Neutrophil (primary cell): ENCODE measurements around the gene BET1.

Experiments
- H3K27ac ChIP-seq: fragments of 200-600 bp; sonication (generic); 2 replicates; pipeline ENCODE4 v1.5.1; 2016; ENCODE audit warnings: mild to moderate bottlenecking, moderate library complexity
- H3K27me3 ChIP-seq: fragments of 200-600 bp; sonication (generic); 2 replicates; pipeline ENCODE4 v1.6.0; 2016; ENCODE audit warnings: mild to moderate bottlenecking
- H3K36me3 ChIP-seq: fragments of 200-600 bp; sonication (generic); 2 replicates; pipeline ENCODE4 v1.5.1; 2017
- H3K4me1 ChIP-seq, 2 experiments: fragments of 200-600 bp in 1 of 2; sonication (generic) in 1 of 2; 1 replicate in 1 of 2; 2 replicates in 1 of 2; pipeline versions ENCODE4 v1.5.1 to v1.6.1; 2013 to 2016; ENCODE audit warnings: low read depth in 1 of 2, low read length in 1 of 2, mild to moderate bottlenecking in 1 of 2, moderate library complexity in 1 of 2; ENCODE audit not compliant: control insufficient read depth in 1 of 2, insufficient read depth in 1 of 2
- H3K4me3 ChIP-seq, 2 experiments: fragments of 200-600 bp in 1 of 2; sonication (generic) in 1 of 2; 1 replicate in 1 of 2; 2 replicates in 1 of 2; pipeline ENCODE4 v1.5.1; 2013 to 2016; ENCODE audit warnings: low read depth in 1 of 2, low read length in 1 of 2, mild to moderate bottlenecking in 1 of 2, moderate library complexity in 1 of 2
- H3K9me3 ChIP-seq: fragments of 200-600 bp; sonication (generic); 2 replicates; pipeline ENCODE4 v1.5.1; 2016
- TF ChIP-seq, protein P1 (sequence below): fragments of 200-600 bp; sonication (generic); IDR thresholded peaks from 2 replicates; pipeline ENCODE4 v1.5.1; 2016; ENCODE audit warnings: antibody characterized with exemption

The BET1 gene

DNA sequence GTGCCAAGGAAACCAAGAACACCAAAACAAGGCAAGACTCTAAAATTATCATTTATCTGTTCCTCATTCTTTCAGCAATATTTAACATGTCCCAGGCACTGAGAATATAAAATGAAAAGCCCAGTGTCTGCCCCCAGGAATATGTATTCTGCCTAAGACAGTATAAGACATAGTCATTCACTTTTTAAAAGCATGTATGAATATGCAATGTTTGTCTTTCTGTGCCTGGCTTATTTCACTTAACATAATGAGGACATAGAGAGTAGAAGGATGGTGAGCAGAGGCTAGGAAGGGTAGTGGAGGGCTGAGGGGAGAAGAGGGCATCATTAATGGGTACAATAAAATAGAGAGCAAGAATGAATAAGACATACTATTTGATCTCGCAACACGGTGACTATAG, 44.6 kb upstream of the BET1 start:
- peaks cover 0 to 4% of the 10 kb centered on the region in 2 experiments for H3K4me1 ChIP-seq
- TF ChIP-seq, protein P1, sequence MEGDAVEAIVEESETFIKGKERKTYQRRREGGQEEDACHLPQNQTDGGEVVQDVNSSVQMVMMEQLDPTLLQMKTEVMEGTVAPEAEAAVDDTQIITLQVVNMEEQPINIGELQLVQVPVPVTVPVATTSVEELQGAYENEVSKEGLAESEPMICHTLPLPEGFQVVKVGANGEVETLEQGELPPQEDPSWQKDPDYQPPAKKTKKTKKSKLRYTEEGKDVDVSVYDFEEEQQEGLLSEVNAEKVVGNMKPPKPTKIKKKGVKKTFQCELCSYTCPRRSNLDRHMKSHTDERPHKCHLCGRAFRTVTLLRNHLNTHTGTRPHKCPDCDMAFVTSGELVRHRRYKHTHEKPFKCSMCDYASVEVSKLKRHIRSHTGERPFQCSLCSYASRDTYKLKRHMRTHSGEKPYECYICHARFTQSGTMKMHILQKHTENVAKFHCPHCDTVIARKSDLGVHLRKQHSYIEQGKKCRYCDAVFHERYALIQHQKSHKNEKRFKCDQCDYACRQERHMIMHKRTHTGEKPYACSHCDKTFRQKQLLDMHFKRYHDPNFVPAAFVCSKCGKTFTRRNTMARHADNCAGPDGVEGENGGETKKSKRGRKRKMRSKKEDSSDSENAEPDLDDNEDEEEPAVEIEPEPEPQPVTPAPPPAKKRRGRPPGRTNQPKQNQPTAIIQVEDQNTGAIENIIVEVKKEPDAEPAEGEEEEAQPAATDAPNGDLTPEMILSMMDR = no peak
- peaks cover 6% of the 10 kb centered on the region for H3K27me3 ChIP-seq
- H3K27ac ChIP-seq = no peak overlapping the region
- H3K9me3 ChIP-seq = no peaks in the 10 kb centered on the region
- H3K4me3 ChIP-seq = no peak overlapping the region
- no peaks in the 10 kb centered on the region for H3K36me3 ChIP-seq

DNA sequence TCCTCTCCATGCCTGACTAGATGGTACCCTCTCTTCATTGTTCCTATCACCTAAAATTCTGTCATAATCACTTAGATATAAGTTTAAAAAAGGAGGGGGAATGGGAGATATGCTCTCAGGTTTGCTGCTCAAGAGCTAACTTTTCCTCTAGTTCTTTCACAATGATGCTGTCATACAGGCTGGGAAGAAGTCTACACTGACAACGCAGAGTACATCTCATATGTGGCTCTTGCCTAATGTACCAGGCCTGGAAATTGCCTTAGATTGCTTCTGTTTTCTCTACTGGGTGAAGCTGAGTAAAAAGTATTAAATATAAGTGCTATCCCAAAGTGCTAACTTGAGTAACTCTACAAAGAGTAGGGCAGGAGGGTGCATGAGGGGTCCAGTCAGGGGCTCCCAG, 43.8 kb upstream of the BET1 start:
- H3K9me3 ChIP-seq = no peaks in the 10 kb centered on the region
- H3K4me1 ChIP-seq = peaks cover 0 to 4% of the 10 kb centered on the region in 2 experiments
- no peaks in the 10 kb centered on the region for H3K36me3 ChIP-seq
- no peak overlapping the region for H3K4me3 ChIP-seq
- H3K27ac ChIP-seq = no peak overlapping the region
- TF ChIP-seq, protein P1 = no peak
- H3K27me3 ChIP-seq = peaks cover 6% of the 10 kb centered on the region

DNA sequence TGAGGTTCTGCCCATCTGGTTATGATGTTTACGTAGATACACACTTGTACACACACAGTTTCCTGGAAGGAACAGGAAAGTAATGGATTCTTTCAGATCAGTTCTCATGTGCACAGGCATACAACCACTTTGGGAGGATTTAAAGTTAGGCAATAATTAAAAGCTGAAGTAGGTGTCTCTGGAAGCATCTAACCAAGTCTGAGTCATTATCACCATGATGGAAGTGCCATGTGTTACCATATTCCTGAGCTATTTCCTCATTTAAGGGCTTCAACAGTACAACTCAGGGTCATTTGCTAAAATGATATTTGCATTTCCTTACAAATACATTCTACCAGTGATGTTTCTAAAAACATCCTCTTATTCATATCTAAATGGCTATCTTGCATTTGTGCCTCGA, 41.4 kb upstream of the BET1 start:
- peaks cover 0 to 4% of the 10 kb centered on the region in 2 experiments for H3K4me1 ChIP-seq
- no peaks in the 10 kb centered on the region for H3K36me3 ChIP-seq
- H3K27me3 ChIP-seq = peaks cover 17% of the 10 kb centered on the region
- H3K9me3 ChIP-seq = no peaks in the 10 kb centered on the region
- TF ChIP-seq, protein P1 = no peak
- H3K4me3 ChIP-seq = no peak overlapping the region
- no peak overlapping the region for H3K27ac ChIP-seq

DNA sequence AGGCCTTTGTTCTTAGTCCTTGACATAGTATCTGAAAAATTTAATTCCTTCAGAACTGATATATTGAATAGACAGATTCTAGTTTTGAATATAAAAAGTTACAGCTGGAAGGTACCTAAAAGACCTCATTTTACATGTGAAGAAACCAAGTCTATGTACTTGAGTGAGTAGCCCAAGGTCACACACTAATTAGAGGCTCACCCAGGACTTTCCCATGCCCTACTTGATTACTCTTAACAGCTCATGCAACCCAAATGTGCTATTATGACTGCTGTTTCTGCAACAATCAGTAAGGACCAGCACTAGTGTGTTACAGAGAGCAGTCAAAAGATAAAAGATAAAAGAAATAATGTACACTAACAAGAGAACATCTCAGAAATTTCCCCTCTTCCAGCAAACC, 40.7 kb upstream of the BET1 start:
- TF ChIP-seq, protein P1 = no peak
- Histone ChIP-seq H3K27me3 (peaks cover 25% of the 10 kb centered on the region), H3K9me3 (no peaks in the 10 kb centered on the region), H3K36me3 (no peaks in the 10 kb centered on the region), H3K27ac (no peak overlapping the region), H3K4me3 (no peak overlapping the region), H3K4me1 (no peaks in the 10 kb centered on the region)

DNA sequence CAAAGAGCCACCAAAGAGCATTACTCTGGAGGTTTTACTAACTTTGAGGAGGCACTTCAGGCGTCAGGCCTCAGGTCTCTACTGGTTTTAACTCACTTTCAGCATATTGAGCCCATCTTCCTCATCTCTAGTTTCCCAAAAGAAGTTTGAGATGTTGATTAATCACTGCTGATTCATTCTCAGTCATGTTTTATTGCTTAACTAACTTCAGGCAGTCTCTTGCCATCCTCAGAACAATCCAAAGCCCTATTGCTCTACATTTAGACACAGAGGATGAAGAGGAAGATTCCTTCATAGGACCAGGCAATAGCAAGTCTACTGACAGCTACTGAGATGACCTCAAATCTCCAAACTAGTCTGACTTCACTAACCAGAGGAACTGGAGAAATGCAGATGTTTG, 39.1 kb upstream of the BET1 start:
- Histone ChIP-seq H3K4me3 (no peak overlapping the region), H3K36me3 (no peaks in the 10 kb centered on the region), H3K27ac (no peak overlapping the region), H3K27me3 (peaks cover 40% of the 10 kb centered on the region), H3K4me1 (no peaks in the 10 kb centered on the region), H3K9me3 (no peaks in the 10 kb centered on the region)
- TF ChIP-seq, protein P1 = no peak

DNA sequence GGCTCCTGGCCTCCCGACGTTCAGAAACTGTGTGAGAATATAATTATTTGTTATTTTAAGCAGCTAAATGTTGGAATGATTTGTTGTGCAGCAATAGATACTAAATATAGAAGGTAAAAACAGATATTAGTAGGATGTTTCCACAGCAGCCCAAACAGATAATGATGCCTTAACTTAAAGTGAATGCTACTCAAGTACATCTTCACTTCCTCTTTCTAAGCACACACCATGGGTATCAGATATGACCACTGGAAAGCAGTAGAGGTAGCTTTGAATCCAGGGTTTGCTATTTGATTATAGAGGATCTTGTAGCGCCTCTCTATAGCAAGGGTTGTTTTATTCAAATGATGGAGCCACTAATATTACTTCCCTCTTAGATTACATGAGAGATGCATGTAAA, 38.2 kb upstream of the BET1 start:
- Histone ChIP-seq H3K27me3 (peaks cover 49% of the 10 kb centered on the region), H3K4me3 (no peak overlapping the region), H3K36me3 (no peaks in the 10 kb centered on the region), H3K4me1 (no peaks in the 10 kb centered on the region), H3K9me3 (no peaks in the 10 kb centered on the region), H3K27ac (no peak overlapping the region)
- TF ChIP-seq, protein P1 = no peak
